Prostate gland (tissue), 2 donors: Measurements from ENCODE around the gene AFTPH. TPM values are rescaled to one million over a fixed set of nuclear protein-coding genes. Genes with fewer than 3 reads are reported as not detected.

Source experiments
- DNase-seq: peaks from one replicate; pipeline ENCODE4 v3.0.0-alpha.2; 2019; ENCODE audit warnings: low spot score
- H3K27ac ChIP-seq, 2 donors: fragments of 200-600 bp; sonication (generic); 2 replicates each; pipeline ENCODE4 v1.5.1; 2017 to 2019
- H3K27me3 ChIP-seq: fragments of 200-600 bp; sonication (generic); replicated peaks from 2 replicates; pipeline ENCODE4 v1.5.1; 2019; ENCODE audit not compliant: insufficient read depth
- H3K36me3 ChIP-seq, 2 donors: fragments of 200-600 bp; sonication (generic); 1 replicate in 1 of 2; 2 replicates in 1 of 2; pipeline versions ENCODE4 v1.5.1 to v1.8.1; 2017 to 2019
- H3K4me1 ChIP-seq: fragments of 200-600 bp; sonication (generic); replicated peaks from 2 replicates; pipeline ENCODE4 v1.5.1; 2019
- H3K4me3 ChIP-seq, 2 donors: fragments of 200-600 bp; sonication (generic); 2 replicates each; pipeline ENCODE4 v1.5.1; 2017 to 2019
- H3K9me3 ChIP-seq: fragments of 200-600 bp; sonication (generic); 2 replicates; pipeline ENCODE4 v1.5.1; 2017
- CTCF ChIP-seq, 4 experiments: fragments of 200-600 bp in 2 of 4; fragments of 450-650 bp in 2 of 4; sonication (generic) in 2 of 4; IDR thresholded peaks; 1 replicate in 3 of 4; 2 replicates in 1 of 4; pipeline ENCODE4 v1.5.1; 2016 to 2019; ENCODE audit warnings: antibody characterized with exemption in 4 of 4, mild to moderate bottlenecking in 2 of 4, moderate library complexity in 2 of 4
- POLR2A ChIP-seq: fragments of 450-650 bp; IDR thresholded peaks from one replicate; pipeline ENCODE4 v1.6.1; 2016; ENCODE audit warnings: antibody characterized with exemption, mild to moderate bottlenecking
- POLR2AphosphoS5 ChIP-seq: sonication (generic); formaldehyde crosslinking; IDR thresholded peaks from one replicate; pipeline ENCODE4 v1.6.1; 2017; ENCODE audit warnings: antibody characterized with exemption
- WGBS: methylation state at CpG from one replicate; pipeline ENCODE4 v1.1.5; 2018; 5-methylcytosine and 5-hydroxymethylcytosine counted together
- intact Hi-C: fragments of 100-400 bp; cut with DNase I; formaldehyde crosslinking; loops from one replicate; pipeline ENCODE4 v1.14.2; 2022
- total RNA-seq, 2 donors: library from RNA; depleted of rRNA; stranded (reverse); fragments of >200 nt; gene quantifications; one replicate each; pipeline ENCODE4 v1.1.0, GENCODE V29; 2016

The AFTPH gene
- total RNA-seq, 2 donors from 2014 or later = 61.3 to 68.1 TPM

- no peaks in the 10 kb centered on the region for H3K9me3 ChIP-seq
- intact Hi-C loops = no loop called here
- no peaks in the 10 kb centered on the region for H3K36me3 ChIP-seq
- no peak overlapping the region for H3K4me3 ChIP-seq
- H3K4me1 ChIP-seq = no peaks in the 10 kb centered on the region
- H3K27me3 ChIP-seq = no peaks in the 10 kb centered on the region
- no peak overlapping the region for H3K27ac ChIP-seq
- no peak for DNase-seq
- WGBS = 78% methylated on average over 3 of the region's 3 CpGs
- TF ChIP-seq POLR2AphosphoS5 = no peak
- TF ChIP-seq CTCF (IDR thresholded peaks at IDR 0.05) = no peak
- TF ChIP-seq POLR2A = no peak
Observed at GRCh38 chr2:64538764-64539433, 14.8 kb downstream of the AFTPH start.

GRCh38 chr2:64540615-64541014 is 16.5 kb downstream of the AFTPH start:
- Histone ChIP-seq H3K9me3 (no peaks in the 10 kb centered on the region), H3K27me3 (no peaks in the 10 kb centered on the region), H3K4me1 (no peaks in the 10 kb centered on the region), H3K27ac (no peak overlapping the region), H3K36me3 (no peaks in the 10 kb centered on the region), H3K4me3 (no peak overlapping the region)
- intact Hi-C loops = no loop called here
- TF ChIP-seq POLR2A = no peak
- TF ChIP-seq CTCF (IDR thresholded peaks at IDR 0.05) = no peak
- no peak for DNase-seq
- 74% methylated on average over 3 of the region's 3 CpGs for WGBS

GRCh38 chr2:64541547-64541946 is 17.4 kb downstream of the AFTPH start:
- no peak for DNase-seq
- no peaks in the 10 kb centered on the region for H3K4me1 ChIP-seq
- no peak overlapping the region for H3K4me3 ChIP-seq
- TF ChIP-seq CTCF (IDR thresholded peaks at IDR 0.05) = no peak
- no peak for TF ChIP-seq POLR2AphosphoS5
- TF ChIP-seq POLR2A = no peak
- intact Hi-C loops = no loop called here
- no peak overlapping the region for H3K27ac ChIP-seq
- 95% methylated on average over 2 of the region's 2 CpGs for WGBS
- no peaks in the 10 kb centered on the region for H3K9me3 ChIP-seq
- no peaks in the 10 kb centered on the region for H3K27me3 ChIP-seq
- H3K36me3 ChIP-seq = no peaks in the 10 kb centered on the region

- Histone ChIP-seq H3K27ac (peak overlapping the region in 1 of 2 donors; percentile 17), H3K36me3 (no peaks in the 10 kb centered on the region), H3K27me3 (no peaks in the 10 kb centered on the region), H3K9me3 (no peaks in the 10 kb centered on the region), H3K4me1 (no peaks in the 10 kb centered on the region), H3K4me3 (no peak overlapping the region)
- 72% methylated on average over 5 of the region's 5 CpGs for WGBS
- intact Hi-C loops = no loop called here
- DNase-seq = no peak
- TF ChIP-seq POLR2A (no peak), CTCF (IDR thresholded peaks at IDR 0.05) (no peak), POLR2AphosphoS5 (no peak)
Observed at GRCh38 chr2:64542071-64543007, 18.2 kb downstream of the AFTPH start.
